HG03342 (cell line): ENCODE results near the gene CARMIL1.
"Not testable (repeated sequence)": the region's sequence is repeated elsewhere in the genome, so short reads cannot be mapped to it uniquely, and the experiment has no call there.

Experiments
- ATAC-seq: cut with Tn5 transposase; IDR thresholded peaks from one replicate; pipeline ENCODE4 v1.9.1; 2021; ENCODE audit warnings: mild to moderate bottlenecking, moderate library complexity; ENCODE audit not compliant: unreplicated experiment

Gene CARMIL1

GRCh38 chr6:25365154-25365553 is 86.0 kb downstream of the CARMIL1 start:
- ATAC-seq, result no peak

- ATAC-seq, result peak; percentile 51
Observed at GRCh38 chr6:25366903-25367545, 87.8 kb downstream of the CARMIL1 start.

GRCh38 chr6:25369036-25369432 is 89.9 kb downstream of the CARMIL1 start:
- ATAC-seq, result no peak

- ATAC-seq, result no peak
Observed at GRCh38 chr6:25369433-25370177, 90.4 kb downstream of the CARMIL1 start.

- ATAC-seq, result no peak
Observed at GRCh38 chr6:25370178-25371036, 91.2 kb downstream of the CARMIL1 start.

- ATAC-seq, result no peak
Observed at GRCh38 chr6:25371037-25371347, 91.8 kb downstream of the CARMIL1 start.

- ATAC-seq, result no peak
Observed at GRCh38 chr6:25375125-25375524, 96.0 kb downstream of the CARMIL1 start.

GRCh38 chr6:25377664-25378063 is 98.5 kb downstream of the CARMIL1 start:
- no peak for ATAC-seq

- no peak for ATAC-seq
Observed at GRCh38 chr6:25381077-25381476, 101.9 kb downstream of the CARMIL1 start.

GRCh38 chr6:25382476-25382875 is 103.3 kb downstream of the CARMIL1 start:
- ATAC-seq, result not testable (repeated sequence)

- ATAC-seq, result no peak
Observed at GRCh38 chr6:25384234-25384633, 105.1 kb downstream of the CARMIL1 start.

- no peak for ATAC-seq
Observed at GRCh38 chr6:25384967-25385366, 105.8 kb downstream of the CARMIL1 start.

- no peak for ATAC-seq
Observed at GRCh38 chr6:25387483-25387882, 108.3 kb downstream of the CARMIL1 start.

- ATAC-seq, result no peak
Observed at GRCh38 chr6:25387911-25388310, 108.7 kb downstream of the CARMIL1 start.

GRCh38 chr6:25388776-25389175 is 109.6 kb downstream of the CARMIL1 start:
- no peak for ATAC-seq

GRCh38 chr6:25389471-25389870 is 110.3 kb downstream of the CARMIL1 start:
- ATAC-seq, result no peak

GRCh38 chr6:25392372-25392771 is 113.2 kb downstream of the CARMIL1 start:
- ATAC-seq, result no peak

GRCh38 chr6:25395731-25396130 is 116.6 kb downstream of the CARMIL1 start:
- no peak for ATAC-seq

GRCh38 chr6:25397406-25397805 is 118.2 kb downstream of the CARMIL1 start:
- no peak for ATAC-seq

GRCh38 chr6:25399885-25400284 is 120.7 kb downstream of the CARMIL1 start:
- no peak for ATAC-seq

GRCh38 chr6:25401711-25402110 is 122.5 kb downstream of the CARMIL1 start:
- ATAC-seq, result no peak

- ATAC-seq, result no peak
Observed at GRCh38 chr6:25402125-25402524, 123.0 kb downstream of the CARMIL1 start.
